GM12873 (cell line): ENCODE data around the gene TBC1D2B.

Experiments used
- CTCF ChIP-seq: IDR thresholded peaks from 2 replicates; pipeline ENCODE4 v1.5.1; 2012; ENCODE audit warnings: low read depth, mild to moderate bottlenecking, moderate library complexity, low read length, control low read depth; ENCODE audit not compliant: insufficient read depth; ENCODE audit errors: missing control alignments

Gene TBC1D2B

GRCh38 chr15:78083687-78084448 is 6.4 kb upstream of the TBC1D2B start:
- TF ChIP-seq CTCF = no peak

DNA sequence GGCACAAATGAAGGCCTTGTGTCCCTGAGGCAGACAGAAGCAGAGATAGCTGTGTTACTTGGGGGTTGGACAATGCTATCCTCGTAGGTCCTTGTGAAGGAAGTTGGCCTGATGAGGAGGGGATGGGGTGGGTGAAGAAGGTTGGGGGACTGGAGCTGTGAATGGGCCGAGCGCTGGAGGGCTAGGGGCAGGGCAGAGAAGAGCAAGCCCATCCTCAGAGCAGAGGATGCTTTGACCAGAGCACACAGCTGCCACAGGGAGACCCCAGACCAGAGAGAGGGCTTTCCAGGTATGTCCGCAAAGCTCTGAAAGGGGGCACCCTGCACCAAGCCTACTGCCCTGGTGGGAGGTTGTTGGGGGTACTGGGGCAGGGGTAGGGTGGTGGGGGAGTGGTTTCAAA is 5.7 kb upstream of the TBC1D2B start:
- no peak for TF ChIP-seq CTCF

- TF ChIP-seq CTCF = no peak
Measured at GRCh38 chr15:78082743-78083110, 5.2 kb upstream of the TBC1D2B start.

GRCh38 chr15:78082106-78082742 is 4.7 kb upstream of the TBC1D2B start:
- no peak for TF ChIP-seq CTCF

DNA sequence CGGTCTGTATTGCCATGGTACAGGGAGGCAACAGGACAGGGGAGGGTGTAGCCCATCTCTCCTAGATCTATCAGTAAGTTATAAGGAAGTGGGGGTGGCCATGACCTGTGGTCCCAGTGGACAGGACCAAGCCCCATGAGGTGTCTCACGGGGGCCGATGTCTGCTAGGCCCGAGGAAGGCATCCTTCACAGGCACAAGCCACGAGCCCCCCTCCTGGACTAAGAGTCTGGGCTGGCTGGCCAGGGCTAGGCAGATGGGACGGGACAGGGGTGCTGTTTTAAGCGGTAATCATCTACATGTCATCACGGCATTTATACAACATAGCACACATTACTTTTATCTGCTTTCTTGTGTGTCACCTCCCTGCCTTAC is 2.6 kb upstream of the TBC1D2B start:
- TF ChIP-seq CTCF = no peak

DNA sequence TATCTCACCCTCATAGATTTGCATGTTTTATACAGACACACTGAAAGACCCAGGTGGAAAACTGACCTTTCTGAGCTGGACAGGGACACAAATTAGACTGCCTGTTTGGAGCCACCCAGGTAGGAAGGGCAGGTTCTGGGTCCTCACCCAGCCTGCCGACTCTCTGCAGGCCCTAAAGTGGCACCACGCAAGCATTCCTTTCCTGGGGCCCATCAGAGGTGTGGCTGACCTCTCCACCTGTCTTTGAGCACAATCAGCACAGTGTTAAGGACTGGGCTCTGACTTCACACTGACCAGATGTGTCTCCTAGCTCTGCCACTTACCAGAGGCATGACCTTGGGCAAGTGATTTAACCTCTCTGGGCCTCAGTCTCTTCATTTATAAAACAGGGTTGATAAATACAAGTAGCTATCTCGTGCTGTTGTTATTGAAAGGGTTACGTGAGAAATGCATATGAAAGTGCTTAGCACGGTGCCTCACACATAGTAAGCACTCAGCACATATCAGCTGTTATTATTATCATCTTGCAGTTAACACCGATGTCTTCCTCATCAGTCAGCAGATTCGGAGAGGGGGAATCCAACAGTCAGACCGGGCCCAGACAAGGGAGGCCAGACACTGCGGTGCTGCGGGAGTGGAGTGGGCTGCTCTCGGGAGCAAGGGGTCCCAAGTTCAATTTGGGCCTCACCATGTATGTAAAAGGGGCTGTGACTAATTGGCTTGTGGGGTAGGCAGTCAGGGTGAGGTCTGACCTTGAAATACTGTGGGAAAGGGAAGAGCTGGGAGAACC is 2.0 kb upstream of the TBC1D2B start:
- TF ChIP-seq CTCF = no peak

GRCh38 chr15:78077871-78078210 is 330 bp upstream of the TBC1D2B start:
- TF ChIP-seq CTCF = no peak
